ENCODE results near the gene GARNL3. TPM values are rescaled to one million over a fixed set of nuclear protein-coding genes. Genes with fewer than 3 reads are reported as not detected.
A peak's percentile ranks its signal among the peaks of the same experiment; 100 is the strongest.

Gene GARNL3
- total and polyA plus RNA-seq, 2 donors (not counting 3 experiments of a cell fraction or from before 2014, with no cell fraction given), result 1.4 to 8.3 TPM

- Histone ChIP-seq H3K4me3 (replicated peaks in 1 of 3; ENCODE audit: insufficient read depth in 1 of 3, low read depth in 1 of 3, low read length in 3 of 3) (no peak overlapping the region), H3K27me3 (ENCODE audit: control insufficient read depth in 2 of 2, insufficient read depth in 2 of 2, low read length in 2 of 2) (no peaks in the 10 kb centered on the region), H3K36me3 (ENCODE audit: control insufficient read depth in 2 of 2, extremely low read depth in 1 of 2, insufficient read depth in 2 of 2, low read length in 2 of 2) (no peaks in the 10 kb centered on the region), H3K9ac (replicated peaks; ENCODE audit: extremely low read depth, insufficient read depth, low read length) (no peak overlapping the region), H4K20me1 (replicated peaks; ENCODE audit: control insufficient read depth, extremely low read depth, insufficient read depth, low read length) (no peaks in the 10 kb centered on the region), H3K79me2 (ENCODE audit: control insufficient read depth, insufficient read depth, low read length) (no peaks in the 10 kb centered on the region), H3K4me2 (ENCODE audit: insufficient read depth, low read length) (no peak overlapping the region), H3K9me1 (replicated peaks; ENCODE audit: control insufficient read depth, extremely low read depth, insufficient read depth, low read length) (no peaks in the 10 kb centered on the region), H3K4me1 (ENCODE audit: control insufficient read depth, extremely low read depth, insufficient read depth, low read length) (no peaks in the 10 kb centered on the region), H2AFZ (ENCODE audit: low read depth, low read length) (no peak overlapping the region), H3K27ac (ENCODE audit: insufficient read depth, low read depth, low read length) (no peak overlapping the region), H3K9me3 (replicated peaks; ENCODE audit: control insufficient read depth, insufficient read depth, low read length) (no peaks in the 10 kb centered on the region)
- no peak for TF ChIP-seq JUN (IDR thresholded peaks at IDR 0.05; ENCODE audit: borderline replicate concordance, insufficient read depth, insufficient read length, low read depth)
- no peak for TF ChIP-seq POLR2A (IDR thresholded peaks at IDR 0.05; ENCODE audit: low read depth, low read length)
- TF ChIP-seq GATA2 (IDR thresholded peaks at IDR 0.05; ENCODE audit: insufficient read depth, insufficient read length, low read depth, low read length), result no peak
- TF ChIP-seq MYC (IDR thresholded peaks at IDR 0.05; ENCODE audit: low read depth, low read length), result no peak
- no peak for TF ChIP-seq POLR2AphosphoS5 (IDR thresholded peaks at IDR 0.05; ENCODE audit: insufficient read depth, low read depth, low read length)
- no peak for TF ChIP-seq MAX (IDR thresholded peaks at IDR 0.05; ENCODE audit: insufficient read depth, insufficient read length)
- no peak for TF ChIP-seq EZH2 (IDR thresholded peaks at IDR 0.05; ENCODE audit: borderline replicate concordance, low read depth, low read length, severe bottlenecking)
- TF ChIP-seq FOS (IDR thresholded peaks at IDR 0.05; ENCODE audit: borderline replicate concordance, insufficient read depth, low read length), result no peak
- no peak for TF ChIP-seq CTCF (IDR thresholded peaks at IDR 0.05; ENCODE audit: extremely low read depth in 1 of 2, insufficient read depth in 1 of 2, low read depth in 1 of 2, low read length in 2 of 2)
- DNase-seq (ENCODE audit: low read depth, low spot score), result peak; percentile 39
- no TSS peak for BruUV-seq (replicated peaks)
- FAIRE-seq, result peak; percentile 33
- ChIA-PET POLR2A (no interaction called here), CTCF (interaction anchor here (0.8 to 1.4 kb wide), 7 partner anchors 11 to 71 kb away, joined by 3 to 7 read pairs (median 4); no protein-coding TSS in a partner anchor)
- intact Hi-C loops (cut with micrococcal nuclease), result no loop called here
- dilution Hi-C loops (cut with MboI; ENCODE audit: extremely low pct_ligation_motif_present, low sequenced_read_pairs), result no loop called here
Observed at GRCh38 chr9:127277099-127277498, 12.5 kb downstream of the GARNL3 start.
